ENCODE measurements around the gene RANBP10.

GRCh38 chr16:67716097-67716496, 90.3 kb downstream of the RANBP10 start:
- TF ChIP-seq CTCF (IDR thresholded peaks at IDR 0.05; ENCODE audit: low read depth, low read length, missing input control) (no peak), TAF1 (conservative IDR thresholded peaks at IDR 0.05) (no peak), EGR1 (IDR thresholded peaks at IDR 0.05; ENCODE audit: low read depth in 2 of 2) (no peak), RAD21 (IDR thresholded peaks at IDR 0.05) (peak; percentile 11 to 38), MAX (IDR thresholded peaks at IDR 0.05) (no peak), REST (IDR thresholded peaks at IDR 0.05) (peak; percentile 24), YY1 (IDR thresholded peaks at IDR 0.05) (peak; percentile 66), NR2F2 (IDR thresholded peaks at IDR 0.05) (no peak), ATF3 (IDR thresholded peaks at IDR 0.05) (no peak), SP1 (IDR thresholded peaks at IDR 0.05) (peak; percentile 39), ZBTB33 (IDR thresholded peaks at IDR 0.05) (peak; percentile 47)

Data from liver (tissue), 3 donors.